HepG2 (cell line): Measurements from ENCODE around the gene ASH1L. TPM values are rescaled to one million over a fixed set of nuclear protein-coding genes. Genes with fewer than 3 reads are reported as not detected.

Experiments
- ATAC-seq: fragments of 200-7000 bp; cut with Tn5 transposase; 3 replicates; pipeline ENCODE4 v1.9.1; 2020; ENCODE audit warnings: mild to moderate bottlenecking, moderate library complexity
- BruUV-seq: library from RNA; stranded (reverse); fragments of 400-500 nt; replicated peaks from 2 replicates; lab custom pipeline; 2021; lab: Mats Ljungman, UMichigan
- CTCF ChIA-PET: fragments of 300-600 bp; formaldehyde crosslinking; extraction: SDS; loops from one replicate; lab custom pipeline; 2021; ENCODE audit warnings: low total read pairs, inconsistent platforms, low intra/inter-chr PET ratio; lab: Yijun Ruan, JAX
- POLR2A ChIA-PET: fragments of 350-600 bp; sonication (Branson Sonifier 250); formaldehyde crosslinking; loops from one replicate; lab custom pipeline; 2020; ENCODE audit warnings: antibody characterized with exemption, inconsistent platforms; lab: Yijun Ruan, JAX
- DNase-seq: peaks from one replicate; pipeline ENCODE4 v3.0.0-alpha.2; 2015; ENCODE audit warnings: low spot score
- FAIRE-seq: peaks from 3 replicates; lab custom pipeline; 2011; peaks lifted over from hg19 to GRCh38; lab: Jason Lieb, UNC
- H2AFZ ChIP-seq: one replicate; pipeline ENCODE4 v1.6.1; 2011; ENCODE audit warnings: low read length, inconsistent platforms
- H3K27ac ChIP-seq: fragments of 300-600 bp; 3 replicates; pipeline ENCODE4 v1.8.0; 2011; ENCODE audit warnings: mixed run types, mild to moderate bottlenecking, mixed read lengths, low read length, inconsistent platforms; ENCODE audit not compliant: insufficient read depth; ENCODE audit errors: extremely low read length
- H3K27me3 ChIP-seq, 2 experiments: fragments of 200-600 bp in 1 of 2; 2 replicates in 1 of 2; 3 replicates in 1 of 2; pipeline versions ENCODE4 v1.6.0 to v1.8.0; 2011; ENCODE audit warnings: low read length in 2 of 2, mild to moderate bottlenecking in 2 of 2, moderate library complexity in 2 of 2, inconsistent platforms in 1 of 2; ENCODE audit not compliant: insufficient read depth in 2 of 2, control insufficient read depth in 1 of 2
- H3K36me3 ChIP-seq, 2 experiments: fragments of 200-600 bp in 1 of 2; replicated peaks in 1 of 2; 2 replicates in 1 of 2; 3 replicates in 1 of 2; pipeline versions ENCODE4 v1.5.1 to v1.8.0; 2011; ENCODE audit warnings: low read length in 2 of 2, inconsistent platforms in 1 of 2; ENCODE audit not compliant: insufficient read depth in 2 of 2, control insufficient read depth in 1 of 2
- H3K4me1 ChIP-seq: 2 replicates; pipeline ENCODE4 v1.5.1; 2012; ENCODE audit warnings: low read length, inconsistent platforms; ENCODE audit not compliant: insufficient read depth
- H3K4me2 ChIP-seq: 2 replicates; pipeline ENCODE4 v1.6.0; 2011; ENCODE audit warnings: low read depth, low read length, inconsistent platforms
- H3K4me3 ChIP-seq, 3 experiments: fragments of 200-600 bp in 1 of 3; sonication (generic), shearing (Covaris generic) in 1 of 3; replicated peaks in 1 of 3; 2 replicates each; pipeline ENCODE4 v1.5.1; 2011 to 2016; ENCODE audit warnings: low read length in 3 of 3, inconsistent platforms in 2 of 3, low read depth in 2 of 3, mild to moderate bottlenecking in 2 of 3, control low read depth in 1 of 3, mixed read lengths in 1 of 3; ENCODE audit not compliant: insufficient read depth in 1 of 3
- H3K79me2 ChIP-seq: one replicate; pipeline ENCODE4 v1.6.1; 2011; ENCODE audit warnings: low read length, inconsistent platforms; ENCODE audit not compliant: insufficient read depth
- H3K9ac ChIP-seq: 2 replicates; pipeline ENCODE4 v1.6.0; 2011; ENCODE audit warnings: mild to moderate bottlenecking, low read depth, low read length, inconsistent platforms; ENCODE audit not compliant: insufficient read depth
- H3K9me3 ChIP-seq: 2 replicates; pipeline ENCODE4 v1.5.1; 2012; ENCODE audit warnings: mild to moderate bottlenecking, low read length
- H4K20me1 ChIP-seq: 2 replicates; pipeline ENCODE4 v1.6.0; 2011; ENCODE audit warnings: inconsistent platforms, mild to moderate bottlenecking, low read length, moderate library complexity; ENCODE audit not compliant: insufficient read depth
- MIER2 ChIP-seq: IDR thresholded peaks from 2 replicates; pipeline ENCODE4 v1.6.1; 2016; ENCODE audit warnings: missing biosample characterization, missing genetic modification reagents
- NCOA1 ChIP-seq: sonication (generic); formaldehyde crosslinking; IDR thresholded peaks from 2 replicates; pipeline ENCODE4 v1.9.0; 2021; ENCODE audit warnings: missing genetic modification reagents
- ZNF329 ChIP-seq: sonication (generic); formaldehyde crosslinking; IDR thresholded peaks from 2 replicates; pipeline ENCODE4 v1.9.0; 2021; ENCODE audit warnings: low read depth, mild to moderate bottlenecking, missing genetic modification reagents
- ZNF468 ChIP-seq: sonication (generic); formaldehyde crosslinking; IDR thresholded peaks from 2 replicates; pipeline ENCODE4 v1.8.0; 2022; ENCODE audit warnings: mild to moderate bottlenecking, moderate library complexity, missing genetic modification reagents
- WGBS: methylation state at CpG from one replicate; pipeline ENCODE4 v1.1.6; 2017; ENCODE audit warnings: low lambda C conversion rate; 5-methylcytosine and 5-hydroxymethylcytosine counted together
- in situ Hi-C: cut with HindIII; loops from 2 replicates; pipeline ENCODE4 v1.10.0; 2017; ENCODE audit warnings: low pct_unique_long_range_greater_than_20kb; ENCODE audit not compliant: extremely low pct_ligation_motif_present
- intact Hi-C: fragments of 100-400 bp; cut with micrococcal nuclease; formaldehyde crosslinking; loops from one replicate; pipeline ENCODE4 v1.10.0; 2022; ENCODE audit not compliant: unreplicated experiment
- polyA plus RNA-seq, 8 experiments: library from polyadenylated mRNA; depleted of rRNA in 3 of 8; stranded (reverse) in 7 of 8; unstranded in 1 of 8; fragments of >200 nt; fragmentation: Illumina TruSeq in 4 of 8; extraction: Trizol in 4 of 8; gene quantifications; 2 replicates each; pipeline versions ENCODE4 v1.2.1 to v1.2.3, GENCODE V29; 2011 to 2016; ENCODE audit warnings: low read depth in 4 of 8, missing spikeins in 1 of 8, mixed read lengths in 1 of 8; ENCODE audit not compliant: insufficient read depth in 1 of 8
- total RNA-seq, 5 experiments: library from RNA; depleted of rRNA; stranded (reverse); fragments of >200 nt; fragmentation: Illumina TruSeq; extraction: Trizol; gene quantifications; 2 replicates each; pipeline ENCODE4 v1.2.3, GENCODE V29; 2016; ENCODE audit warnings: low read depth in 1 of 5
- TF ChIP-seq, protein P1 (sequence below): conservative IDR thresholded peaks from 2 replicates; pipeline ENCODE4 v1.6.1; 2018; ENCODE audit warnings: missing genetic modification reagents
- TF ChIP-seq, protein P2 (sequence below): IDR thresholded peaks from 2 replicates; pipeline ENCODE4 v1.6.1; 2016
- TF ChIP-seq, protein P3 (sequence below): sonication (generic); formaldehyde crosslinking; IDR thresholded peaks from 2 replicates; pipeline ENCODE4 v1.8.0; 2022; ENCODE audit warnings: missing genetic modification reagents, mild to moderate bottlenecking, borderline replicate concordance
- TF ChIP-seq, protein P4 (sequence below): sonication (generic); formaldehyde crosslinking; IDR thresholded peaks from 2 replicates; pipeline ENCODE4 v1.4.0; 2020; ENCODE audit warnings: missing genetic modification reagents

The ASH1L gene
- total and polyA plus RNA-seq, 2 of the 13 experiments (the other 11 are each of a cell fraction or from before 2014, with no cell fraction given): 10.2 to 15.3 TPM

DNA sequence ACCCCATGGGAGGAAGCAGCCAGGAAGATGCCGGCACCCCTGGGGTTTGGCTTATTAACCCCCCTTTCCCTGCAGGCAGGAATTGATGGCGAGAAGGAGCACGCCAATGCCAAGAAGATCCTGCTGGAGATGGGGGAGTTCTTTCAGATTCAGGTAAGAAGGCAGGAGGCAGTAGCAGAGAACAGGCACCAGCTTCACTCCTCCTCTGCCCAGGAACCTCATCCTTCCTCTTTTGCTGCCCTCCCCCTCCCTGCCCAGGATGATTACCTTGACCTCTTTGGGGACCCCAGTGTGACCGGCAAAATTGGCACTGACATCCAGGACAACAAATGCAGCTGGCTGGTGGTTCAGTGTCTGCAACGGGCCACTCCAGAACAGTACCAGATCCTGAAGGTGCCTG is 243.1 kb downstream of the ASH1L start (continued):
- TF ChIP-seq, protein P1, sequence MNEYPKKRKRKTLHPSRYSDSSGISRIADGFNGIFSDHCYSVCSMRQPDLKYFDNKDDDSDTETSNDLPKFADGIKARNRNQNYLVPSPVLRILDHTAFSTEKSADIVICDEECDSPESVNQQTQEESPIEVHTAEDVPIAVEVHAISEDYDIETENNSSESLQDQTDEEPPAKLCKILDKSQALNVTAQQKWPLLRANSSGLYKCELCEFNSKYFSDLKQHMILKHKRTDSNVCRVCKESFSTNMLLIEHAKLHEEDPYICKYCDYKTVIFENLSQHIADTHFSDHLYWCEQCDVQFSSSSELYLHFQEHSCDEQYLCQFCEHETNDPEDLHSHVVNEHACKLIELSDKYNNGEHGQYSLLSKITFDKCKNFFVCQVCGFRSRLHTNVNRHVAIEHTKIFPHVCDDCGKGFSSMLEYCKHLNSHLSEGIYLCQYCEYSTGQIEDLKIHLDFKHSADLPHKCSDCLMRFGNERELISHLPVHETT (CRISPR knock-in tag): no peak

DNA sequence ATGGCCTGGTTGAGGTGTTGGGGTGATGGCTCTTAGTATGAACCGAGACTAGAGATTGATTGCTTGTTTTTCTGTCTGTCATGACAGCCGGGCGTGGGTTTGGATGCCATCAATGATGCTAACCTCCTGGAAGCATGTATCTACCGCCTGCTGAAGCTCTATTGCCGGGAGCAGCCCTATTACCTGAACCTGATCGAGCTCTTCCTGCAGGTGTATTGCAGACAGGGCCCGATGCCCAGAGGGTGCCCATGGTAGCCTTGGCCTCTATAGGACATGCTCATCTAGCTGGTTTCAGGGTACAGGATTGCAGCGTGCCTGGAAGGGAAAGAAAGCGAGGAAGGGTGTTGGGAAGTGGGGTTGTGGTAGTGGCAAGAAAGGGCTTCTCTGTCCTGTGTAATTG is 244.5 kb downstream of the ASH1L start:
- 99% methylated on average over 9 of the region's 9 CpGs for WGBS
- no peak overlapping the region for H3K4me2 ChIP-seq
- no peak overlapping the region for H3K9ac ChIP-seq

More for the DNA sequence above, 244.5 kb downstream of the ASH1L start:
- intact Hi-C loops: no loop called here
- CTCF ChIA-PET: no interaction called here
- TF ChIP-seq, protein P2, sequence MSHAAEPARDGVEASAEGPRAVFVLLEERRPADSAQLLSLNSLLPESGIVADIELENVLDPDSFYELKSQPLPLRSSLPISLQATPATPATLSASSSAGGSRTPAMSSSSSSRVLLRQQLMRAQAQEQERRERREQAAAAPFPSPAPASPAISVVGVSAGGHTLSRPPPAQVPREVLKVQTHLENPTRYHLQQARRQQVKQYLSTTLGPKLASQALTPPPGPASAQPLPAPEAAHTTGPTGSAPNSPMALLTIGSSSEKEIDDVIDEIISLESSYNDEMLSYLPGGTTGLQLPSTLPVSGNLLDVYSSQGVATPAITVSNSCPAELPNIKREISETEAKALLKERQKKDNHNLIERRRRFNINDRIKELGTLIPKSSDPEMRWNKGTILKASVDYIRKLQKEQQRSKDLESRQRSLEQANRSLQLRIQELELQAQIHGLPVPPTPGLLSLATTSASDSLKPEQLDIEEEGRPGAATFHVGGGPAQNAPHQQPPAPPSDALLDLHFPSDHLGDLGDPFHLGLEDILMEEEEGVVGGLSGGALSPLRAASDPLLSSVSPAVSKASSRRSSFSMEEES: no peak
- TF ChIP-seq NCOA1 (CRISPR knock-in tag) (no peak), ZNF329 (0 out of 2 replicates have a peak, but pooled peaks have one; percentile 60), MIER2 (CRISPR knock-in tag) (no peak), ZNF468 (CRISPR knock-in tag) (no peak)
- TF ChIP-seq, protein P3, sequence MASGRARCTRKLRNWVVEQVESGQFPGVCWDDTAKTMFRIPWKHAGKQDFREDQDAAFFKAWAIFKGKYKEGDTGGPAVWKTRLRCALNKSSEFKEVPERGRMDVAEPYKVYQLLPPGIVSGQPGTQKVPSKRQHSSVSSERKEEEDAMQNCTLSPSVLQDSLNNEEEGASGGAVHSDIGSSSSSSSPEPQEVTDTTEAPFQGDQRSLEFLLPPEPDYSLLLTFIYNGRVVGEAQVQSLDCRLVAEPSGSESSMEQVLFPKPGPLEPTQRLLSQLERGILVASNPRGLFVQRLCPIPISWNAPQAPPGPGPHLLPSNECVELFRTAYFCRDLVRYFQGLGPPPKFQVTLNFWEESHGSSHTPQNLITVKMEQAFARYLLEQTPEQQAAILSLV (CRISPR knock-in tag): no peak
- TF ChIP-seq, protein P4, sequence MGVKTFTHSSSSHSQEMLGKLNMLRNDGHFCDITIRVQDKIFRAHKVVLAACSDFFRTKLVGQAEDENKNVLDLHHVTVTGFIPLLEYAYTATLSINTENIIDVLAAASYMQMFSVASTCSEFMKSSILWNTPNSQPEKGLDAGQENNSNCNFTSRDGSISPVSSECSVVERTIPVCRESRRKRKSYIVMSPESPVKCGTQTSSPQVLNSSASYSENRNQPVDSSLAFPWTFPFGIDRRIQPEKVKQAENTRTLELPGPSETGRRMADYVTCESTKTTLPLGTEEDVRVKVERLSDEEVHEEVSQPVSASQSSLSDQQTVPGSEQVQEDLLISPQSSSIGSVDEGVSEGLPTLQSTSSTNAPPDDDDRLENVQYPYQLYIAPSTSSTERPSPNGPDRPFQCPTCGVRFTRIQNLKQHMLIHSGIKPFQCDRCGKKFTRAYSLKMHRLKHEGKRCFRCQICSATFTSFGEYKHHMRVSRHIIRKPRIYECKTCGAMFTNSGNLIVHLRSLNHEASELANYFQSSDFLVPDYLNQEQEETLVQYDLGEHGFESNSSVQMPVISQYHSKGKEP (CRISPR knock-in tag): no peak
- TF ChIP-seq, all 625 proteins: peak for 1
- in situ Hi-C loops: loop anchor here (5.0 kb wide), 1 partner anchor 41 kb away; the partner anchor contains the start of gene HCN3
- H3K27ac ChIP-seq: no peak overlapping the region
- peaks cover 5% of the 10 kb centered on the region for H3K79me2 ChIP-seq
- DNase-seq: no peak
- no peaks in the 10 kb centered on the region for H3K27me3 ChIP-seq
- peaks cover 50% of the 10 kb centered on the region for H3K4me1 ChIP-seq
- no peak overlapping the region for H2AFZ ChIP-seq
- no peak for ATAC-seq
- BruUV-seq: no TSS peak
- FAIRE-seq: no peak
- POLR2A ChIA-PET: interaction anchor here (0.8 to 2.4 kb wide), 3 partner anchors 10 to 57 kb away, joined by 3 to 10 read pairs (median 3); partner anchors contain the start of genes CLK2 and FDPS
- H3K36me3 ChIP-seq: peaks cover 9 to 37% of the 10 kb centered on the region in 2 experiments; a peak in 4 of 5 replicates
- H3K9me3 ChIP-seq: no peaks in the 10 kb centered on the region
- H4K20me1 ChIP-seq: peaks cover 13% of the 10 kb centered on the region
- H3K4me3 ChIP-seq: no peak overlapping the region
